Measurements from ENCODE around the gene PCGF3.
"Not testable (repeated sequence)": the region's sequence is repeated elsewhere in the genome, so short reads cannot be mapped to it uniquely, and the experiment has no call there.

The PCGF3 gene

GRCh38 chr4:744212-744841, 38.7 kb downstream of the PCGF3 start:
- no peak for DNase-seq

GRCh38 chr4:747546-748170, 42.0 kb downstream of the PCGF3 start:
- DNase-seq: no peak

GRCh38 chr4:748461-748860, 42.8 kb downstream of the PCGF3 start:
- no peak for DNase-seq

- DNase-seq: no peak
These were observed 44.4 kb downstream of the PCGF3 start for GRCh38 chr4:749698-750666.

GRCh38 chr4:751676-752075, 46.0 kb downstream of the PCGF3 start:
- DNase-seq: no peak

- DNase-seq: no peak
These were observed 46.7 kb downstream of the PCGF3 start for GRCh38 chr4:752196-752861.

GRCh38 chr4:753186-753585, 47.6 kb downstream of the PCGF3 start:
- not testable (repeated sequence) for DNase-seq

- DNase-seq: no peak
These were observed 48.8 kb downstream of the PCGF3 start for GRCh38 chr4:754221-755120.

GRCh38 chr4:757111-757510, 51.5 kb downstream of the PCGF3 start:
- DNase-seq: no peak

GRCh38 chr4:759810-760209, 54.2 kb downstream of the PCGF3 start:
- DNase-seq: not testable (repeated sequence)

- DNase-seq: no peak
These were observed 55.0 kb downstream of the PCGF3 start for GRCh38 chr4:760616-761015.

GRCh38 chr4:761086-761485, 55.5 kb downstream of the PCGF3 start:
- no peak for DNase-seq

GRCh38 chr4:761739-762138, 56.1 kb downstream of the PCGF3 start:
- no peak for DNase-seq

GRCh38 chr4:762211-763190, 56.9 kb downstream of the PCGF3 start:
- DNase-seq: no peak

GRCh38 chr4:763191-763810, 57.7 kb downstream of the PCGF3 start:
- no peak for DNase-seq

- DNase-seq: no peak
These were observed 58.3 kb downstream of the PCGF3 start for GRCh38 chr4:763922-764321.

GRCh38 chr4:764405-765169, 59.0 kb downstream of the PCGF3 start:
- DNase-seq: no peak

GRCh38 chr4:766152-766515, 60.5 kb downstream of the PCGF3 start:
- DNase-seq: no peak

GRCh38 chr4:766559-767283, 61.1 kb downstream of the PCGF3 start:
- no peak for DNase-seq
